Stimulated activated CD8-positive, alpha-beta memory T cell treated with anti-CD3 and anti-CD28 coated beads, Interleukin-2, amount 100 ng/mL, for 48 hours (primary cell): ENCODE results near the gene CNTNAP2.

Source experiments
- DNase-seq, 2 donors: peaks; one replicate each; pipeline ENCODE4 v3.0.0-alpha.2; 2020; ENCODE audit warnings: low read depth in 2 of 2

The CNTNAP2 gene

DNA sequence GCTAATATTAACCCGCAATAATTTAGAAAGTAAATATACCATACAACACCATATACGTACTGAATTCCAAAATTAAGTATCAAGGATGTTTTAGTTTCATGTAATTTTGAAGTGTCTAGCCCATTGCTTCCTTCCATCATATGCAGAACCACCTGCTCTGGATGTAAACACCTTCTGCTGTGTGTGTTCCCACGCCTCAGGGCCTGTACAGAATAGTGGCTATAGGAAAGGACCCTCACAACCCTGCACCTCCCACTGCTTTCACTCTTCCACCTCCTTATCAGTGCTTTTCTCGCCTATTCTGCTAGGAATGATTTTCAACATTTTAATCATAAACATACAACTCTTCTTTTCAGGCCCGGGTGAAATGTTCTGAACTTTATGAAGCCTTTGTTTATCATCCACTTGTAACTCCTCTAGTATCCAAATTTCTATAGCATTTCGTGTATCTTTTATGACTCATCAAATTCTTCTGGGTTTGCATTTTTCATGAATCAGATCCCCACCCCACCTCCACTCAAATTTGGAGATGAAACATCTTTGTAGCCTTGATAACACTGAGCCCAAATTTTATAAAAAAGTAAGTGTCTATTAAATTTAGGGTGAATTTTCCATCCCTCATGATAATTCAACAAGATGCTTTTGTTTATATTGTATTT, 1367.2 kb downstream of the CNTNAP2 start:
- no peak for DNase-seq

DNA sequence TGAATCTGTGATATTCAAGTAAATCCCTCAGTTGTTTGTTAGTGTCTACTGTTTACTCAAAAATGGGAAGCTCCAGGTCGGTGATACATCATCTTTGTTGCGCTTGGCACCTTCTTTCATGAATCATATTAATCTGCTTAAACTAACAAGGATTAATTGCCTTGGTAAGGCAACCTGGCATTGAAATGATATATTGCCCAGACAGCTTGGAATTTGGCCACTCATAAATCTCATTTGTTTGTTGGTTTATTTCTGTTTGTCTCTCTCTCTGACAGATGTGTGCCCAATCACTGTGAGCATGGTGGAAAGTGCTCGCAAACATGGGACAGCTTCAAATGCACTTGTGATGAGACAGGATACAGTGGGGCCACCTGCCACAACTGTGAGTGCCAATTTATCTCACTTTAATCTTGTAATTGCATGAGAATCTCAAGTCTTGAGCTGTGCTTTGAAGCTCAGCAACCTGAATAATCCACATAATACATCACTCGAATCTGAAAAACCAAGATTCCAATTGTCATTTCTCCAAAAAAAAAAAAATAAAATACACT, 1369.1 kb downstream of the CNTNAP2 start:
- DNase-seq = no peak

DNA sequence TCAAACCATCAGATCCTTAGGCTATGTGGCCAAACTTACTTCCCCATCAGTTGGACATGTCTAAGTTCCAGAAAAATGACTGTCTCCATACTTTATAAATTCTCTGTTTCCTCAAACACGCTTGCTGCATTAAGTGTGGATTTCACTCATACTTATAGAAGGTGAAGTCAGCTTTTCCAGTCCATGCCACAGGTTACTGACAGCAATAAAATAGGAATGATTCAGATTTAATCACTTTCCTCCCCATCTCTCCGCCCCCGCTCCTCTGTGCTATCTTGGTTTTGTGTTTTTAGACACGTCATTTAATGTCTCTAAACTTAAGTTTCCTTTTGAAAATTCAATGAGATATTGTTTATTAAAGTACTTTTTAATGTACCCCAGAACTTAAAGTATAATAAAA, 1376.0 kb downstream of the CNTNAP2 start:
- DNase-seq = no peak

DNA sequence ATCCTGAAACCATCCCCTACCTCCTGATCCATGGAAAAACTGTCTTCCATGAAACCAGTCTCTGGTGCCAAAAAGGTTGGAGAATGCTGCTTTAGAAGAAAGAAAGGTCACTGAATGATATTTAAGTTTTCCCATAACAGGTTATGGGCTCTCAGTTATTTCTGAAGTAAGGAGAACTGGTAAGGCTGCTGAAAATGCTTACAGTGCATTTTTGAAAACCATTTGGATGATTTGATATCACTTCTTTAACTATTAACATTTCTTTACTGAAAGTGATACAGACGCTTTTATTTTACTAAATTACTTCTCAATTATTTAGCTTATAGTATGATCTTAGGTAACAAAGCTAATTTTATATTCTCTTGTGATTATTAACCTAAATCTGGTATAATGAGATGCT, 1379.6 kb downstream of the CNTNAP2 start:
- no peak for DNase-seq

DNA sequence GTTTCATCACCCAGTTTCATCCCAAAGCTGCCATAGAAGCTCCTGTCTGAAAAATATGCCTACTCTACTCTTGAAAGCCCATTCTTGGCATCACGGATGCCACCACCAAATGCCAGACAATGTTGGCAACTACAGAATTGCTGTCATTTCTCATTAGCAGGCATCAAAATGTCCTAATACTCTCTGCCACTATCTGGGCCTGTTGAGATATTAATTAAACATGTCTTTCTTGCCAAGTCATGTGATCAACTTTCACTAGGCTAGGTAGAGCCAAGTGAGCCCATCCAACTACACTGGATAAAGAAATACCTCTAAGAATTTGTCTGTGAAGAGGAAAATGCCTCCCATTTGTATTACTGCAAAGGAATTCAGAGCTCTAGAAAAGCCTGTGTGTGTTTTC, 1380.6 kb downstream of the CNTNAP2 start:
- DNase-seq = no peak

DNA sequence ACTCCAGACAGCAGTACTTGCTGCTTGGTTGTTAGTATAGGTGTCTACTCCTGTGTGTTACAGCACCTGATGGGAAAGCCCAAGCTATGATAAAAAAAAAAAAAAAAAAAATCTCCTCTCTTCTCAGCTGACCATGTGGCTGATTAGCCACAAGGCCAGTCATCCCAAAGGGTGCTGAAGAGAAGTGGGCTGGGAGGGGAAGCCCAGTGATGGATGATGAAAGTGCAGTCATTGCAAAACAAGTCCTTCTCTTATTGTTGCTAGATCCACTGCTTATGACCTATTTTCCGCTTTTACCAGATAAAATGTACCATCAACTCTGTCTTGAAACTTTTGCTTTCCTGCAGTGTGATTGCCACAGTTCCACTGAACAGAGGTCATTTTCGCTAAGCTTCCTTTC, 1381.5 kb downstream of the CNTNAP2 start:
- no peak for DNase-seq

DNA sequence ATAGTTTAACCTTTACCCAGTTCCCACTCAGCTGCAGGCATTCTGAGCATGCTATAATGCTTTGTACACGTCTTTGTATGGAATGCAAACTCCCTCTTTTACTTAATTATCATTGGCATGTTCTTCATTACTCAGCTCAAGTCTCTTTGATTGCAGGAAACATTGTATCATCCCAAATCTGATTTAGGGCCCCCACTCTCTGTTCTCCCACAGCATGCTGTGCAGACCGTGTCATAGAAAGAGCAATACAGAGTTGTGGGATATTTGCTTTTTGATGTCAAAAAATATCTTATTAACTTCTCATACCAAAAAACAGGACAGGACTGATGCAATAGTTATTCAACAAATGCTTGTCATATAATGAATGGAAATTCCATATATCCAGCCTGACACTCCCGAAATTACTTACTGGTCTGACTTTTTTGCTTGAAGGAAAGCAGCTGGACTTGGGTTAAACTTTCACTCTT, 1392.5 kb downstream of the CNTNAP2 start:
- no peak for DNase-seq

DNA sequence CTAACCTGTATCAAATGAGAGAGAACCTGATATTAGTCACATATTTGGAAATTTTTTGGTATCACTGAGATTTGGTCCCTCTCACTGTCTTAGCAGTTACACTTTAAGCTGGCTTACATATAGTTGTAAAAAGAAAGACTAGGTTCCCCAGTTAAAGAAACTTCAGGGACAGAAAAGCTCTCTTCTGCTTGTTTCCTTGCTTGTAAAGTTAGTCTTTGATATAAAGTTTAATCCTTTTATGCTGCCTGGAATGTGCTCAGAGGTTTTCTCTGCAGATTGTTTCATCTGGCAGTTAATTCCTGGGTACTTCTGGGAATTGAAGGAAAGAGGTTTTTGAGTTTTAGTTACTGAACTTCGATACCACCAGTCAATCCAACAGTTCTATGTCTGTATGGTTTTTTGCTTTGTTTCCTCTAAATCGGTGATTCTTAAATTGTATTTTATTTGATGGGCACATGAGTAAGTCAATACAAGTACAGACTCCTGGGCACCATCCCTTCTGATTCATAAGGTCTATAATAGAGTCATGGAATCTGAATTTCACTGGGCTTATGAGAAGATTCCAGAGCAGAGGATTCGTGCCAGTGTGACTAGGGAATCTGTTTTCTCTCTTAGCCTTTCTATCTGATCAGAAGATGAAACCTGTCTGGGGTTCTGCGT, 1393.1 kb downstream of the CNTNAP2 start:
- no peak for DNase-seq

DNA sequence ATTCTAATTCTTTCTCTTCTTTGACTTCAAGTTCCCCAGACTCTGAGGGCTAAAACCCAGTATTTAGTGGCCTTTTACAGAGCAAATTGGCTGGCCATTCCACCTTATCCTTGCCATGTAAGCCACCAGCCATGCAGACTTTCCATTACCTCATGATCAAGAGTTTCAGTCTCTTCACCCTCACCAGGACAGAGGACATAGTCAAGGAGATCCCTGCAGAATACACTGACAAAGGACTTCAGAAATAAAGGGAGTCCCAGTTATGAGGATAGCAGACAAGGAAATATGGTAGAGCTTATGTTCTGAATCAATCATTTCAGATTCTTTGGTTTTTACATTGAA, 1393.6 kb downstream of the CNTNAP2 start:
- no peak for DNase-seq

DNA sequence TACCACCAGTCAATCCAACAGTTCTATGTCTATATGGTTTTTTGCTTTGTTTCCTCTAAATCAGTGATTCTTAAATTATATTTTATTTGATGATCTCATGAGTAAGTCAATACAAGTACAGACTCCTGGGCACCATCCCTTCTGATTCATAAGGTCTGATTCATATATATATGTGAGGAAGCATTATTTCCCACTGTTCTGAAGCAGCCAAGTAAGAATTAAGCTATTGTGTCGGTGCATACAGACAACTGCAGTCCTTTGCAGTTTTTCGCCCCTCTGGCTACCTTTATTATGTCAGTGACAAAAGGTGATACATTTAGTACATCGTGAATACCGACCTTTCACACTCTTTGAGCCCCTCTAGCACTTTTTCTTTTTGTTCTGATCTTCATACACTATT, 1394.3 kb downstream of the CNTNAP2 start:
- DNase-seq = no peak

DNA sequence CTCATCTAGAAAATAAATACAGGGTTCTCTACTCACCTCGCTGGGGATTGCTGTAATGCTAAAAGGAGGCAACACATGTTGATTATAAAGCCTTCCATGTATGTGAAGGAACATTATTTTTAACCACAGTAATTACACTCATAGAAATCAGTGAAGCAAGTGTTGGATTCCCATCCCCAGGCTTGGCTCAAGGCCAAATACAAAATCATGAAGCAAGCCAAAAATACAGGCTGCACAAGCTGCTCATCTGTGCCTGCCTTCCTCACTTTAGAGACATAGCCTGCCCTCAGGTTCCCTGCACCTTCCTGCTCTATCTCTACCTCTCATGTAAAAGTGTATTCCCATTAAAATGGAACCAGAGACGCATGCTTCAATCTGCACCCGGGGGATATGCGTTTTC, 1396.8 kb downstream of the CNTNAP2 start:
- DNase-seq = no peak

DNA sequence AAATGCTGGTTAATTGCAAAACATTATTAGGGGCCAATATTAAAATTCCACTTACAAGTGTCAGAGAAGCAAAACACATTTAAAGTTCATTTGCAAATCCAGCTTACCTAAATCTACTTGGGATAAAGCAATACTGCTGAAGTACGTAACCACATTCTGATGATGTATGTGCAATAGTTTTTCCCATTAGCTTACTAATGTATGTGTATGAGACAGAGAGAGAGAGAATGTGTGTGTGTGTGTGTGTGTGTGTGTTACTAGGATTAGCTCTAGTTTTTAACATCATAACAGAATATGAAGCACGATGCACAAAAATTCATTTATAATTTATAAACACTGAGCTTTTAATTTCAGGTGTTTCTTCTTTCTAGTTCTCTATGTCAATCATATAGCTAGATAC, 1399.8 kb downstream of the CNTNAP2 start:
- DNase-seq = no peak

DNA sequence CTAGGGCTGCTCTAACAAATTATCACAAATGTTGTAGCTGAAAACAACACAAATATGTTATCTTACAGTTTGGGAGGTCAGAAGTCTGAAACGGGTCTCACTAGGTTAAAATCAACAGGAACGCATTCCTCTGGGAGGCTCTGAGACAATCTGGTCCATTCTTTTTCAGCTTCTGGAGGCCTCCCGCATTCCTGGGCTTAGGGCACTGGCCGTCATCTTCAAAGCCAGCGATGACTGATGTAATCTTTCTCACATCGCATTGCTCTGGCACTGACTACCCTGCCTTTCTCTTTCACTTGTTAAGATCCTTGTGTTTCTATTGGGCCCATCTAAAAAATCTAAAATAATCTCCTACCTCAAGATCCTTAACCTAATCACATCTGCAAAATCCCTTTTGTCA, 1402.5 kb downstream of the CNTNAP2 start:
- no peak for DNase-seq

DNA sequence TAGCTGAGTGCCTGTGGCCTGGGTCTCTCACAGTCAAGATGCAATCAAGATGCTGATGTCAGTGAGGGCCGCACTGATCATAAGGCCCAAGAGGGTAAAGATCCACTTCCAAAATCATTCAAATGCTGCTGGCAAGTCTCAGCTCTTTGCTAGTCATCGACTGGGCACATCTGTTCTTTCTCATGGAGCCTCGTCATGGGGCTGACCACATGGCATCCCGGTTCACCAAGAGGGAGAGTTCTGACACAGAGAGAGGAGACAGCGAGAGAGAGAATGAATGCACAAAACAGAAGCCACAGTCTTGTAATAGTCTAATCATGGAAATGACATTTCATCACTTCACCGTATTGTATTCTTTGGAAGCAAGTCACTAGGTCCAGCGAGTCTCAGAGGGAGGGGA, 1406.5 kb downstream of the CNTNAP2 start:
- no peak for DNase-seq

DNA sequence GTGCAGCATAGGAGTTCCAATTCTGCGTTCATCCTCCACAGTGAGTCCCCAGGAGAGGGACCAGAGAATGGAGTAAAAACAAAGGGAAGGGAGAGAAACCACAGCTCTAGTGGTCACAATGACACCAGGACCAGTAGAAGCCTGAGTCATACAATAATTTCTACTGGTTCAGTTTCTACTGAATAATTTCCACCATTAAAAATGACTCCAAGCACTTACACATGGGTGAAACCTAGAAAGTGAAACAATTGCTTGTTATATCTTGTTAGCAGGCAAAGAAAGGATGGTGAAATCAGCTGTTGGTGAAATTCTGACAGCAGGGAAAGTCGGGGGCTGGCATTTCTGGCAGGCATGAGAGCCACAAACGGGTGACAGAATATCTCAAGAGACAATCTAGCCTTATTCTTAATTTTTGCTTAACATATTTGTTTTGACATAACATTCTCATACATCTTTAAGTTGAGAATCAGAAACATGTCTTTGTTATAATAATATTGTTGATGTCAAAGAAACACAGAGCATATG, 1408.2 kb downstream of the CNTNAP2 start:
- no peak for DNase-seq

DNA sequence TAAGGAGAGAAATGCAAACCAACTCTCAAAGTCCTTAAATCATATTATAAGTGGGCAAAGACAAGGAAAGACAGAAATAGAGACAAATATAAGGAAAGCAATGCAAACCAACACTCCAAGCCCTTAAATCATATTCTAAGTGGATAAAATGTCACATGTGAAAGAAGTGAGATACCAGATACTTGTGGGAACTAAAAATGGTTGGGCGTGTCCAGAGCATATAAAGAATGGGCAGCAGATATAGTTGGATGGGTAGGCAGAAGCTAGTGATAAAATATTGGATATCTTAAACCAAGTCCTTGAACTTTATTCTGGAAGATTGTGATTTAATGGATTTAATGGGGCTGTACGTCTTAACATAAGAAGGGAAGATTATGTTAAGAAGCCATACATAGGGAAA, 1408.7 kb downstream of the CNTNAP2 start:
- DNase-seq = no peak

DNA sequence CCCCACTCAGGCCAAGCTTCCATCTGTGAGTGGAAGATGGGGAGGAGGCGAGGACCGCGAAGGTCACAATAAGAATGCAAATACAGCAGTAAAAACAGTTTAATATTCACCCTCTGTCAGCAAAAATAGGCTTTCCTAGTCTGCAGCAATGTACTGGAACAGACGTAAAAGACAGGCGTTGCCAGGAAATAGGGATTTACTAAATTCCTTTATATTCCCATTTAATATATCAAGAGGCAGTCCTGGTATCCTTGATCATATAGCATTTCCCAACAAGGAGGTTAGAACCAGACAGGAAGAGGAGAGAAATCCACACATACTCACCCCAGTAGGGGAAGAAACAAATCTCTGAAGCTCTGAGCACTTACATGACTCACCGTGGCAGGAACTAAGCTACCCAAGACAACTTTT, 1419.1 kb downstream of the CNTNAP2 start:
- DNase-seq = no peak

DNA sequence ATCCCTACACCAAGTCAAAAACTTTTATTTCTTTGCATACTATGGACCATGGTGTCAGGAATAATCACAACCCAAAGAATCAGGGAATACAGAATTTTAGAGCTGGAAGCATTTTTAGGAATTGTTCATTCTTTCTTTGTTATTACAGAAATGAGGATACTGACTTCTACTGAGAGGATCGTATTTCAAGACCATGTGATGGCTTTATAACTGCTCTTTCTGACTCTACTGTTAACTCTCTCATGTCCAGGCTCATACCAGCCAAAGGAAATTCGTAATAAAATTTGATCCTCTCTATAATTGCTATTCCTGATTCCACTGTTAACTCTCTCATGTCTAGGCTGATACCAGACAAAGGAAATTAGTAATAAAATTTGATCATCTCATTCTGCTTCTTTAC, 1423.1 kb downstream of the CNTNAP2 start:
- no peak for DNase-seq

DNA sequence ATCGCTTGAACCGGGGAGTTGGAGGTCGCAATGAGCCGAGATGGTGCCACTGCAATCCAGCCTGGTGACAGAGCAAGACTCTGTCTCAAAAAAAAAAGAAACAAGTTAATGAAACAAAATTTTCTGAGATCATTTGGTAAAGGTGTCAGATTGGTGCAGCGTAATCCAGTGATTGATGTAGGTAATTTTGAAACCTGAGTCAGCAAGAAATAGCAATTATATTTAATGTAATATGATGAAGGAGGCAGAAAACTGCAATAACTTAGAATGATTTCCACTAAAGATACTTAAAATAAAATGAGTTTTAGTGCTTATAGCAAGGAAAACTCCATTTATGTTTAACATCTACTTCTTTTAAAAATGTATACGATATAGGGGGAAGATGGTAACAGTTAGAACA, 1424.1 kb downstream of the CNTNAP2 start:
- no peak for DNase-seq

DNA sequence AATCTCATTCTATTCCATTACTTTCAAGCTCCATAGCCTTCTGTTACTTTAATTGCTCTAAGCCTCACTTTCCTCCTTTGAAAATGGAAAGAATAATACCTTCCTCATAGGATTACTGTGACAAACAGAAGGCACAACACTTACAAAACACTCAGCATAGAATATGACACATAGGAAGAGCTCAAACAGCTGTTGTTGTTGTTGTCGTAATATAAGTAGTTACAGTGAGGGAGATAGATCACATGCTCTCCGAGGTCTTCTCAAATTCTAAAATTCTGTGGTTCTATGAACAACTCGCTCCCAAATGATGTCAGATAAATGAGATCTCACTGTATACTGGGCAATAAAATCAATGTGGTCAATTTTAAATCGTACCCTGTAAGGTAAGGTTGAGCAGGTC, 1424.7 kb downstream of the CNTNAP2 start:
- no peak for DNase-seq

DNA sequence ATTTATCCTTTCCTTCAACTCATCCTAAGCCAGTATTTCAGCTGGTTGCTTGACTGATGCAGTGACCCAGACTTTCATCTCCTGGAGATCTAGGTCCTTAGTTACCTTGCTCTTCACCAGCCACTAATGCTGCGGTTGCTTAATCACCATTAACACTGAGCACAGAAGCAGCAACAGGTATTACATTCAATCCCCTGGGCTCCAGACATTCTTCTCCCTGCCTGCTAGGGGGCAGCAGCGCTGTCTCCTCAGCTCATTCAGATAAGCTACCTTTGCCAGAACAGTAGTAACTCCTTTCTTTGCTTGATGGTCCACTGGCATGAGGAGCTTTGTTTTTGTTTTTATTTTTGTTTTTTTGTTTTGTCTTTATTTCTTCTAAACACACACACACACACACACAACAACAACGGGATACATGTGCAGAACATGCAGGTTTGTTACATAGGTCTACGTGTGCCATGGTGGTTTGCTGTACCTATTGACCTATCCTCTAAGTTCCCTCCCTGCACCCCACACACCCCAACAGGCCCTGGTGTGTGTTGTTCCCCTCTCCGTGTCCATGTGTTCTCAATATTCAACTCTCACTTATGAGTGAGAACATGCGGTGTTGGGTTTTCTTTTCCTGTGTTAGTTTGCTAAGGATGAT, 1430.8 kb downstream of the CNTNAP2 start:
- no peak for DNase-seq

DNA sequence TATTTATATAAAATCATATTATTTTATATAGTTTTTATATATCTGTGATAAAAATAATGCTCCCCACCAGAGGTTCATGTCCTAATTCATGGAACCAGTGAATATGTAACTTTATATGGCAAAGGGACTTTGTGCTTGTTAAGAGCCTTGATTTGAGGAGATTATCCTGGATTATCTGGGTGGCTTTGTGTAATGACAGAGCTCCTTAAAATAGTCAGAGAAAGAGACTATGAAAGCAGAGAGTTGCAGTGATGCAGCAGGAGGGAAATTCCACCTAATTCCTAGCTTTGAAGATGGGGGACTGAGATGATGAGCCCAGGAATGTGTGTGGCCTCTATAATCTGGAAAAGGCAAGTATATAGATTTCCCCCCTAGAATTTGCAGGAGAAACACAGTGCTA, 1439.7 kb downstream of the CNTNAP2 start:
- no peak for DNase-seq

DNA sequence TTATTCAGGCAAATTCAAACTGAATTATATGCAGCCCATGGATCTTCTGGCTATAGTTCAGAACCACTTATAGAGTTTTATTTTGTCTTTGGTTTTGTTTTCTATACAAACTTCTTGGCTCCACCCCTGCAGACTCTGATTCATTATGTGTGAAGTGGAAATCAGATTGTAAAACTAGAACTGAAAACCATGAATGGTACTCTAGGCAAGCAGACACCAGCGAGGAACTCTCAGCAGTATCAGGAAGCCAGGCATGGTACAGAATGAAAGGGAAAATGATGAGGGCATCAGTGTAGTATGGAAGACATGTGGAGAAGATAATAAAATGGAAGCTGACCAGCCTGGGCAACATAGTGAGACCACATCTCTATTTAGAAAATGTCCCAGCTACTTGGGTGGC, 1447.1 kb downstream of the CNTNAP2 start:
- DNase-seq = no peak
